Measurements from ENCODE around the gene EFCAB8.

The EFCAB8 gene

DNA sequence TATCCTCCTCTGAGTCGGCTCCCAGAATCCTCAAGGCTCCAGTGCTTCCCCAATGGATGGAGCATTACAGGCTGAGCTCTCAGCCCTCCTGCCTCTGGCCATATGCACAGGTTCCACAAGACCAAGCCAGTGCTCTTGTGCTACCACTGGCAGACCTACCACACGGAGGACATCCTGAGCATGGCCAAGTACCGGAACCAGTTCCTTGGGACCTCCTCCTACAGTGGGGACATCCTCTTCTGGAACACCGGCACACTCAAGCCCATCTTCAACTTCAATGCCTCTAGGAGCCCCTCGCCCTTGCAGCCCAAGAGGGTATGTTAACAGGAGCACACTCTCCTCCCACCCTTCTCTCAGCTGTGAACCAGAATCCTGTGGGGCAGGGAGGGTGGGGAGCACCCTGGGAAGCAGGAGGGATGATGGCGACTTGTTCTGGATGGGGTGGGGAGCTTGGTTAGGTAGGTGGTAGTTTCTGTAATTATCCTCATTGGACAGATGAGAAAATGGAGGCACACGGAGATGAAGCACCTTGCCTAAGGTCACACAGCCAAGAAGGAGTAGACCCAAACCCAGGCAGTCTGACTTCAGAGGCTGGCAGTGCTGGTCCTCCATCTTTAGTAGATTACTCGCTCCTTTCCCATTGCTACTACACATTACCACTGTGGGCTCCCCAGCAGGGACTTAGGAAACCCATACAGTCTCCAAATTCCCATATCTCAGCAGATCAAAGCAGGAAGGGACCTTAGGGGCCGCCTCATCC, 58.6 kb downstream of the EFCAB8 start:
- Histone ChIP-seq H3K9me2 (replicated peaks; ENCODE audit: control insufficient read depth, low read length) (no peaks in the 10 kb centered on the region), H3F3A (ENCODE audit: control insufficient read depth, insufficient read depth) (no peaks in the 10 kb centered on the region), H3K9me3 (ENCODE audit: control insufficient read depth, insufficient read depth, low read length) (peaks cover 4% of the 10 kb centered on the region; the same call in 1 of the 2 replicates), H3K27ac (ENCODE audit: low read depth, low read length) (no peak overlapping the region), H3K4me2 (ENCODE audit: low read length) (no peak overlapping the region), H4K20me1 (ENCODE audit: control insufficient read depth, insufficient read depth, low read depth, low read length) (no peaks in the 10 kb centered on the region), H3K36me3 (ENCODE audit: control insufficient read depth, low read length) (no peaks in the 10 kb centered on the region), H3K27me3 (ENCODE audit: control insufficient read depth, low read length) (no peaks in the 10 kb centered on the region), H3K79me2 (ENCODE audit: control insufficient read depth, low read length) (no peaks in the 10 kb centered on the region), H3K4me3 (ENCODE audit: low read length) (no peak overlapping the region), H3K4me1 (ENCODE audit: control insufficient read depth, low read length) (no peaks in the 10 kb centered on the region)
- TF ChIP-seq EZH2phosphoT487 (IDR thresholded peaks at IDR 0.05; ENCODE audit: borderline replicate concordance, low read length), result no peak
- no peak for TF ChIP-seq CTCF (IDR thresholded peaks at IDR 0.05; ENCODE audit: low read depth, low read length, poor library complexity, severe bottlenecking)

GRCh38 chr20:32918296-32918695, 59.6 kb downstream of the EFCAB8 start:
- Histone ChIP-seq H3K27me3 (ENCODE audit: control insufficient read depth, low read length) (no peaks in the 10 kb centered on the region), H3K79me2 (ENCODE audit: control insufficient read depth, low read length) (no peaks in the 10 kb centered on the region), H3K4me2 (ENCODE audit: low read length) (no peak overlapping the region), H3K4me3 (ENCODE audit: low read length) (no peak overlapping the region), H3K4me1 (ENCODE audit: control insufficient read depth, low read length) (no peaks in the 10 kb centered on the region), H3K27ac (ENCODE audit: low read depth, low read length) (no peak overlapping the region), H3K9me2 (replicated peaks; ENCODE audit: control insufficient read depth, low read length) (no peaks in the 10 kb centered on the region), H3K36me3 (ENCODE audit: control insufficient read depth, low read length) (no peaks in the 10 kb centered on the region), H3K9me3 (ENCODE audit: control insufficient read depth, insufficient read depth, low read length) (peaks cover 4% of the 10 kb centered on the region; the same call in 1 of the 2 replicates), H4K20me1 (ENCODE audit: control insufficient read depth, insufficient read depth, low read depth, low read length) (no peaks in the 10 kb centered on the region), H3F3A (ENCODE audit: control insufficient read depth, insufficient read depth) (no peaks in the 10 kb centered on the region)
- TF ChIP-seq CTCF (IDR thresholded peaks at IDR 0.05; ENCODE audit: low read depth, low read length, poor library complexity, severe bottlenecking), result no peak
- TF ChIP-seq EZH2phosphoT487 (IDR thresholded peaks at IDR 0.05; ENCODE audit: borderline replicate concordance, low read length), result no peak

DNA sequence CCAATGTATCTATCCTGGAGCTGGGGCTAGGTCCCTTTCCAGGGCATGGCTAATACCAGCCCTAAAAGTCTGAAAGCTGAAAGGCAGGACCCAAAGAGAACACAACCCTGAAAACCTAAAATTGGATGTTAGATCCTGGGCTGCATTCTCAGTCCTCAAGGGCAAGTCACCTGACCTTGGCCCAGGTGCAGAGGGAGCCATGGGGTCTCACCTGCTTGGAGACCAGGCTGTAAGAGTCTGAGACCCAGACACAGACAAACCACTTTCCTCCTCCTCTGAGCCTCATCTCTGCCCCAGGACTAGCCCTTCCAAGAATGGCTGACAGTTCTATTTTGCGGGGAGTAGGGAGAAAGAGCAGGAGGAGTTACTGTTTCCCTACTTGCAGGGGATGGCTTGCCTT, 60.0 kb downstream of the EFCAB8 start:
- no peaks in the 10 kb centered on the region for H3K79me2 ChIP-seq (ENCODE audit: control insufficient read depth, low read length)
- TF ChIP-seq CTCF (IDR thresholded peaks at IDR 0.05; ENCODE audit: low read depth, low read length, poor library complexity, severe bottlenecking) (no peak), EZH2phosphoT487 (IDR thresholded peaks at IDR 0.05; ENCODE audit: borderline replicate concordance, low read length) (no peak)
- no peaks in the 10 kb centered on the region for H3K36me3 ChIP-seq (ENCODE audit: control insufficient read depth, low read length)
- H3K27ac ChIP-seq (ENCODE audit: low read depth, low read length), result no peak overlapping the region
- H3K4me2 ChIP-seq (ENCODE audit: low read length), result no peak overlapping the region
- no peaks in the 10 kb centered on the region for H3K27me3 ChIP-seq (ENCODE audit: control insufficient read depth, low read length)
- no peaks in the 10 kb centered on the region for H3K9me2 ChIP-seq (replicated peaks; ENCODE audit: control insufficient read depth, low read length)
- no peaks in the 10 kb centered on the region for H3K4me1 ChIP-seq (ENCODE audit: control insufficient read depth, low read length)
- H3F3A ChIP-seq (ENCODE audit: control insufficient read depth, insufficient read depth), result no peaks in the 10 kb centered on the region
- no peak overlapping the region for H3K4me3 ChIP-seq (ENCODE audit: low read length)
- H4K20me1 ChIP-seq (ENCODE audit: control insufficient read depth, insufficient read depth, low read depth, low read length), result no peaks in the 10 kb centered on the region
- peaks cover 4% of the 10 kb centered on the region; the same call in 1 of the 2 replicates for H3K9me3 ChIP-seq (ENCODE audit: control insufficient read depth, insufficient read depth, low read length)
